Gastrocnemius medialis (tissue), 4 donors: Measurements from ENCODE around the gene SBF1. TPM values are rescaled to one million over a fixed set of nuclear protein-coding genes. Genes with fewer than 3 reads are reported as not detected.

Source experiments
- ATAC-seq, 2 donors: fragments of 150-250 bp; one replicate each; pipeline ENCODE4 v1.9.1; 2016
- DNase-seq, 2 donors: peaks; one replicate each; pipeline ENCODE4 v3.0.0-alpha.2; 2019
- H3K27ac ChIP-seq, 4 donors: fragments of 200-600 bp; sonication (generic); 1 replicate in 1 of 4; 2 replicates in 3 of 4; pipeline ENCODE4 v1.5.1; 2016 to 2018; ENCODE audit warnings: mild to moderate bottlenecking in 2 of 4, moderate library complexity in 1 of 4
- H3K27me3 ChIP-seq, 3 donors: fragments of 200-600 bp; sonication (generic) in 2 of 3; 1 replicate in 1 of 3; 2 replicates in 2 of 3; pipeline versions ENCODE4 v1.5.1 to v1.6.0; 2016 to 2019; ENCODE audit warnings: mild to moderate bottlenecking in 1 of 3, moderate library complexity in 1 of 3
- H3K36me3 ChIP-seq, 2 donors: fragments of 200-600 bp; sonication (generic) in 1 of 2; one replicate each; pipeline ENCODE4 v1.5.1; 2017 to 2018
- H3K4me1 ChIP-seq, 2 donors: fragments of 200-600 bp; sonication (generic) in 1 of 2; one replicate each; pipeline ENCODE4 v1.5.1; 2016 to 2017; ENCODE audit warnings: mild to moderate bottlenecking in 2 of 2
- H3K4me3 ChIP-seq, 4 donors: fragments of 200-600 bp; sonication (generic) in 3 of 4; 1 replicate in 1 of 4; 2 replicates in 3 of 4; pipeline ENCODE4 v1.5.1; 2016 to 2019; ENCODE audit warnings: mild to moderate bottlenecking in 2 of 4
- H3K9me3 ChIP-seq, 3 donors: fragments of 200-600 bp; sonication (generic) in 2 of 3; 1 replicate in 1 of 3; 2 replicates in 2 of 3; pipeline ENCODE4 v1.5.1; 2016 to 2019
- CTCF ChIP-seq, 5 experiments: fragments of 450-650 bp in 3 of 5; fragments of 200-600 bp in 2 of 5; sonication (generic) in 2 of 5; IDR thresholded peaks in 4 of 5; conservative IDR thresholded peaks in 1 of 5; 1 replicate in 4 of 5; 2 replicates in 1 of 5; pipeline ENCODE4 v1.5.1; 2016 to 2019; ENCODE audit warnings: antibody characterized with exemption in 5 of 5, mild to moderate bottlenecking in 3 of 5, moderate library complexity in 3 of 5
- POLR2A ChIP-seq, 2 donors: fragments of 450-650 bp; IDR thresholded peaks; one replicate each; pipeline ENCODE4 v1.6.1; 2017; ENCODE audit warnings: antibody characterized with exemption in 2 of 2, mild to moderate bottlenecking in 2 of 2, moderate library complexity in 2 of 2
- in situ Hi-C, 4 donors: fragments of 200-750 bp; cut with MboI; loops; one replicate each; pipeline versions ENCODE4 v1.15.0 to v1.8.0; 2017; ENCODE audit warnings: low sequenced_read_pairs in 4 of 4
- intact Hi-C: fragments of 100-400 bp; cut with DNase I; formaldehyde crosslinking; loops from one replicate; pipeline ENCODE4 v1.15.1; 2023; ENCODE audit warnings: low total_unique reads
- total RNA-seq, 4 donors: library from RNA; depleted of rRNA; stranded (reverse); fragments of >200 nt; gene quantifications; one replicate each; pipeline versions ENCODE4 v1.1.0 to v1.2.3, GENCODE V29; 2016

SBF1 gene, protein sequence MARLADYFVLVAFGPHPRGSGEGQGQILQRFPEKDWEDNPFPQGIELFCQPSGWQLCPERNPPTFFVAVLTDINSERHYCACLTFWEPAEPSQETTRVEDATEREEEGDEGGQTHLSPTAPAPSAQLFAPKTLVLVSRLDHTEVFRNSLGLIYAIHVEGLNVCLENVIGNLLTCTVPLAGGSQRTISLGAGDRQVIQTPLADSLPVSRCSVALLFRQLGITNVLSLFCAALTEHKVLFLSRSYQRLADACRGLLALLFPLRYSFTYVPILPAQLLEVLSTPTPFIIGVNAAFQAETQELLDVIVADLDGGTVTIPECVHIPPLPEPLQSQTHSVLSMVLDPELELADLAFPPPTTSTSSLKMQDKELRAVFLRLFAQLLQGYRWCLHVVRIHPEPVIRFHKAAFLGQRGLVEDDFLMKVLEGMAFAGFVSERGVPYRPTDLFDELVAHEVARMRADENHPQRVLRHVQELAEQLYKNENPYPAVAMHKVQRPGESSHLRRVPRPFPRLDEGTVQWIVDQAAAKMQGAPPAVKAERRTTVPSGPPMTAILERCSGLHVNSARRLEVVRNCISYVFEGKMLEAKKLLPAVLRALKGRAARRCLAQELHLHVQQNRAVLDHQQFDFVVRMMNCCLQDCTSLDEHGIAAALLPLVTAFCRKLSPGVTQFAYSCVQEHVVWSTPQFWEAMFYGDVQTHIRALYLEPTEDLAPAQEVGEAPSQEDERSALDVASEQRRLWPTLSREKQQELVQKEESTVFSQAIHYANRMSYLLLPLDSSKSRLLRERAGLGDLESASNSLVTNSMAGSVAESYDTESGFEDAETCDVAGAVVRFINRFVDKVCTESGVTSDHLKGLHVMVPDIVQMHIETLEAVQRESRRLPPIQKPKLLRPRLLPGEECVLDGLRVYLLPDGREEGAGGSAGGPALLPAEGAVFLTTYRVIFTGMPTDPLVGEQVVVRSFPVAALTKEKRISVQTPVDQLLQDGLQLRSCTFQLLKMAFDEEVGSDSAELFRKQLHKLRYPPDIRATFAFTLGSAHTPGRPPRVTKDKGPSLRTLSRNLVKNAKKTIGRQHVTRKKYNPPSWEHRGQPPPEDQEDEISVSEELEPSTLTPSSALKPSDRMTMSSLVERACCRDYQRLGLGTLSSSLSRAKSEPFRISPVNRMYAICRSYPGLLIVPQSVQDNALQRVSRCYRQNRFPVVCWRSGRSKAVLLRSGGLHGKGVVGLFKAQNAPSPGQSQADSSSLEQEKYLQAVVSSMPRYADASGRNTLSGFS (N-terminal part only)
- 100 to 1,000 TPM in 3 of 4 donors, 10 to 100 TPM in 1; 50.5 to 116 (median 107) TPM for total RNA-seq

DNA sequence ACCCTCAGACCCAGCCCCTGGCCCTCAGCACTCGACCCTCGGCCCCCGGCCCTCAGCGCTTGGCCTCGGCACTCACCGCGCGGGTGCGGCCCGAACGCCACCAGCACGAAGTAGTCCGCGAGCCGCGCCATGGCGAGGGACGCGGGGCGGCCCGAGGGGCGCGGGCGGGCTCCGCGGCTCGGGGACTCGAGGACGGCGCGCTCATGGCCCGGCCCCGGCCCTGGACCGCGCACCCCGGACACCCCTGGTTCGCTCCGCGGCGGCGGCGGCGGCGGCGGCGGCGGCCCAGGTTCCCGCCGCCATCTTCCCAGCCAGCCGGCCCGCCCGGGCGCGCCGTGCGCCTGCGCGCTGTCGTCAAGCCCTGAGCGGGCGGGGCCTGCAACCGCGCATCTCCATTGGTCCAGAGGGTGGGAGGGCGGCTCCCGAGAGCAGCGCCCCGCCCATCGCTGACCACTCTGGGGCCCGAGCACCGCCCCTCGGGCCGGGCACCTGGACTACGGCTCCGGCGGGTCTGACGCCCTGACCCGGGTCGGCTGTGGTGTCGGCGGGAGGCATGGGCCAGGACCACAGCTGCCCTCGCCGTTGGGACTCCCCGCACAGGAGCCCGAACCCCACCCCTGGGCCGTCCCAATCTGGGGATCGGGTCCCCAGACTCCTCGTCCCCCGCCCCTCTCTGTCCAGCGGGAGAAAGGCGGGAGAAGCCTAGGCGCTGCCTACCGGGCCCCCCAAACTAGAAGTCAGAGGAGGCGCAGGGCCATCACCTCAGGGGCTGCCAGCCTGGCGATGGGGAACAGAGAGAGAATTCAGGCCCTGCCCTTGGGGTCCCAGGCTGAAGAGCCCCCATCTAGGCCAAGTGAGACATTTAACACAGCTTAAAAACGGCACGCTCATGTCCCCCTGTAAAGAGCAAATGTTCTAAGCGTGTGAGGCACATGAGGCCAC lies at the start of gene SBF1:
Gene SBF1 (minus strand): TSS at position 326 of the 942 bp plus-strand sequence. CDS start 195 bp downstream, at position 131.
- H3K4me1 ChIP-seq = peaks cover 43 to 46% of the 10 kb centered on the region in 2 donors
- intact Hi-C loops = loop anchor here (1.0 kb wide), 1 partner anchor 32 kb away; the partner anchor contains the start of gene LMF2
- TF ChIP-seq CTCF (IDR thresholded peaks at IDR 0.05 in 4 of 5, conservative IDR thresholded peaks at IDR 0.05 in 1 of 5) (no peak), POLR2A (IDR thresholded peaks at IDR 0.05) (peak; percentile 89 to 96)

GRCh38 chr22:50523806-50524675 lies 49.2 kb upstream of the SBF1 start:
- intact Hi-C loops (no loop called here), in situ Hi-C loops (no loop called here)
- Histone ChIP-seq H3K27ac (no peak overlapping the region), H3K9me3 (no peaks in the 10 kb centered on the region), H3K36me3 (peaks cover 0 to 36% of the 10 kb centered on the region in 2 donors), H3K27me3 (peaks cover 0 to 7% (median 3%) of the 10 kb centered on the region in 3 donors), H3K4me1 (peaks cover 13 to 18% of the 10 kb centered on the region in 2 donors), H3K4me3 (peak overlapping the region; percentile 68 to 91 (median 83))
- TF ChIP-seq CTCF (IDR thresholded peaks at IDR 0.05 in 4 of 5, conservative IDR thresholded peaks at IDR 0.05 in 1 of 5) = no peak
- no peak for TF ChIP-seq POLR2A (IDR thresholded peaks at IDR 0.05)
- ATAC-seq (no peak), DNase-seq (no peak)

More for the DNA sequence above, at the start of gene SBF1:
- Histone ChIP-seq H3K9me3 (no peaks in the 10 kb centered on the region), H3K27ac (peak within 1 kb of the TSS; percentile 77 to 88 (median 86)), H3K27me3 (peaks cover 3 to 7% (median 7%) of the 10 kb centered on the region in 3 donors), H3K36me3 (no peaks in the 10 kb centered on the region), H3K4me3 (peak within 1 kb of the TSS; percentile 66 to 95 (median 78))
- DNase-seq (peak; percentile 85 to 89), ATAC-seq (peak; percentile 91 to 95)
- in situ Hi-C loops = no loop called here

DNA sequence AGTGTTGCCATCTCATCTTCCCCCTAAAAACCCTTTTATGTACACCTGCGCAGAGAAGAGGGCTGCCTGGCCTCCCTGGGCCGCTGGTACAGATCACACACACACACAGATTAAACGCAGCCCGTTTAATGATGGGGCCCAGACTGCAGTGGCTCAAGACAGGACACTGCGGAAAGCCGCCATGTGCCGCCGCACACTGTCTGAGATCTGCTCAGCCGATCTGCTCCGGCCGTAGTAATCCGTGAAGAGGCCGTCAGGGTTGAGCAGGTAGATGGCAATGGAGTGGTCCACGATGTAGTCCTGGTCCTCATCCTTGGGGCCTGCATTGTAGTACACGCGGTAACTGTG lies 48.6 kb upstream of the SBF1 start:
- Histone ChIP-seq H3K4me1 (peaks cover 13 to 18% of the 10 kb centered on the region in 2 donors), H3K27ac (no peak overlapping the region), H3K27me3 (peaks cover 0 to under 1% (median 0%) of the 10 kb centered on the region in 3 donors), H3K4me3 (no peak overlapping the region), H3K36me3 (peaks cover 0 to 42% of the 10 kb centered on the region in 2 donors), H3K9me3 (no peaks in the 10 kb centered on the region)
- ATAC-seq = no peak
- TF ChIP-seq POLR2A (IDR thresholded peaks at IDR 0.05) = no peak
- no peak for TF ChIP-seq CTCF (IDR thresholded peaks at IDR 0.05 in 4 of 5, conservative IDR thresholded peaks at IDR 0.05 in 1 of 5)
- in situ Hi-C loops (no loop called here), intact Hi-C loops (no loop called here)
- DNase-seq = no peak
